Measurements from ENCODE around the gene TMEM11.

DNA sequence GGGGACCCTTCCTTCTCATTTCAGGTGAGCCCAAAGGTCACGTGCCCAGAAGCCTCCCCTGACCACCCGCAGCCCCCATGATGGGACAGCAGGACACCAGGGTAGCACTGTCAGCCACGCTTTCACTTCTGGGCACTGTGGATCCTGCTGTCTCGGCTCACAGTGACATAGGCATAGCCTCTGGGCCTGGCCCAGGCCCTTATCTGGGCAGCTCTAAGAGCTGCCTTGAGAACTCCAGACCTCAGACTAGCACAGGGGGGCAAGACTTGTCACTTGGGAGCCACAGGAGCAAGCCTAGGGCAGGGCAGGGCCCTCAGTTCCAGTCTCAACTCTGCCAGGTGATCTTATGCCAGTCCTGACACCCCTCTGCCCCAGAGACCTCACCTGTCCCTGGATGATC lies 34.5 kb upstream of the TMEM11 start:
- TF ChIP-seq, protein P1, sequence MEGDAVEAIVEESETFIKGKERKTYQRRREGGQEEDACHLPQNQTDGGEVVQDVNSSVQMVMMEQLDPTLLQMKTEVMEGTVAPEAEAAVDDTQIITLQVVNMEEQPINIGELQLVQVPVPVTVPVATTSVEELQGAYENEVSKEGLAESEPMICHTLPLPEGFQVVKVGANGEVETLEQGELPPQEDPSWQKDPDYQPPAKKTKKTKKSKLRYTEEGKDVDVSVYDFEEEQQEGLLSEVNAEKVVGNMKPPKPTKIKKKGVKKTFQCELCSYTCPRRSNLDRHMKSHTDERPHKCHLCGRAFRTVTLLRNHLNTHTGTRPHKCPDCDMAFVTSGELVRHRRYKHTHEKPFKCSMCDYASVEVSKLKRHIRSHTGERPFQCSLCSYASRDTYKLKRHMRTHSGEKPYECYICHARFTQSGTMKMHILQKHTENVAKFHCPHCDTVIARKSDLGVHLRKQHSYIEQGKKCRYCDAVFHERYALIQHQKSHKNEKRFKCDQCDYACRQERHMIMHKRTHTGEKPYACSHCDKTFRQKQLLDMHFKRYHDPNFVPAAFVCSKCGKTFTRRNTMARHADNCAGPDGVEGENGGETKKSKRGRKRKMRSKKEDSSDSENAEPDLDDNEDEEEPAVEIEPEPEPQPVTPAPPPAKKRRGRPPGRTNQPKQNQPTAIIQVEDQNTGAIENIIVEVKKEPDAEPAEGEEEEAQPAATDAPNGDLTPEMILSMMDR (IDR thresholded peaks at IDR 0.05) = no peak
- no peak for TF ChIP-seq POLR2A (IDR thresholded peaks at IDR 0.05)
- TF ChIP-seq EP300 (IDR thresholded peaks at IDR 0.05) = no peak
